ENCODE measurements around the gene TES.

DNA sequence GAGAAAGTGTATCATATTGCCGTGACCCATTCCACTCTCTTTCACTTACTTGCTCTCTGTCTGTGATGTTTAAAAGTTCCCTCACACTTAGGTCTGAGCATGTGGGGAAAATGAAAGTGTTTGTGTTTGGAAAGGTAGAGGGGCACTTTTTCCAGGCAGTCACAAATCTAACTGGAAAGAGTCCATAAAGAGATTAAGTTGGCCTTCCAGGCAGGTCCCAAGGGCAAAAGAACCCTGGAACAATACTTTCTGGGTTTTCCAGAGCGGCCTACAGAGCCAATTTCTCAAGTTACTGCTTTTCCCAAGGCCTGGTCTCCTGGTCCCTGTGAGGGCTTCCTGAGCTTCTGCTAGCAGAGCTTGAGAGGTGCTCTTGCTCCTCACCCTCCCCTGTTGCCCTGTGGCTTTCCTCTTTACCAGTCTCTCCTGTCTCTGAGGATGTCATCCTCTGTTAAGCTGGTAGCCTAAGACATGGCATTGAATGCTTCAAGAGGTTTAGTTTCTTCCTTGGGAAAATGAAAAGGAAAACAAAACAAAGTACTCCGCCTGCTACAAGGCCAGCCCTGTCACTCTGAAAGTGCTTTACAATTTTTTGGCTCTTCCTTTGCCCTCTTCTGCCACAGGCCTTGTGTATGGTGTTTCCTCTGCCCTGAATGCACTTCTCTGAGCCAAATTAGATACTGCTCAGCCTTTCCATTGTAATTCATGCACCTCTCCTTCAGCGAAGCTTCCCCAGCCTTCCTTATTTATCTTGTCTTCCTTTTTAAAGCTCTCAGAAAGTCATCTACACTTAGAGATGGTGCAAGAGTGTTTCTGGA lies 20.1 kb downstream of the TES start:
- no peak for TF ChIP-seq ZNF274 (IDR thresholded peaks at IDR 0.05; ENCODE audit: low read depth, low read length)
- no peak for TF ChIP-seq YY1 (IDR thresholded peaks at IDR 0.05; ENCODE audit: insufficient read depth, insufficient read length)
- no peak for TF ChIP-seq SUZ12 (IDR thresholded peaks at IDR 0.05; ENCODE audit: extremely low read depth, insufficient read depth, insufficient read length)

Data from NT2/D1 (cell line).